Activated CD8-positive, alpha-beta memory T cell treated with anti-CD3 and anti-CD28 coated beads, Interleukin-2, amount 50 U/mL, for 4 hours (primary cell): ENCODE measurements around the gene SLC25A22.
A peak's percentile ranks its signal among the peaks of the same experiment; 100 is the strongest.

Experiments used
- DNase-seq: peaks from one replicate; pipeline ENCODE4 v3.0.0-alpha.2; 2020

The SLC25A22 gene

GRCh38 chr11:770642-771616 is 27.2 kb downstream of the SLC25A22 start:
- DNase-seq, result no peak

- DNase-seq, result no peak
Measured at GRCh38 chr11:769887-770641, 28.0 kb downstream of the SLC25A22 start.

- DNase-seq, result no peak
Measured at GRCh38 chr11:767238-767637, 30.8 kb downstream of the SLC25A22 start.

- DNase-seq, result no peak
Measured at GRCh38 chr11:766936-767210, 31.2 kb downstream of the SLC25A22 start.

- DNase-seq, result no peak
Measured at GRCh38 chr11:766106-766935, 31.8 kb downstream of the SLC25A22 start.

GRCh38 chr11:765802-766091 is 32.3 kb downstream of the SLC25A22 start:
- DNase-seq, result no peak

- DNase-seq, result peak; percentile 63
Measured at GRCh38 chr11:765025-765801, 32.9 kb downstream of the SLC25A22 start.

- DNase-seq, result no peak
Measured at GRCh38 chr11:764322-765024, 33.6 kb downstream of the SLC25A22 start.

GRCh38 chr11:763549-764321 is 34.3 kb downstream of the SLC25A22 start:
- no peak for DNase-seq

GRCh38 chr11:763073-763463 is 35.0 kb downstream of the SLC25A22 start:
- DNase-seq, result no peak

- no peak for DNase-seq
Measured at GRCh38 chr11:762421-763072, 35.5 kb downstream of the SLC25A22 start.

GRCh38 chr11:761526-762108 is 36.5 kb downstream of the SLC25A22 start:
- no peak for DNase-seq

GRCh38 chr11:760236-760635 is 37.8 kb downstream of the SLC25A22 start:
- DNase-seq, result no peak

GRCh38 chr11:749731-750130 is 48.4 kb downstream of the SLC25A22 start:
- no peak for DNase-seq

GRCh38 chr11:748007-748359 is 50.1 kb downstream of the SLC25A22 start:
- no peak for DNase-seq

- peak; percentile 81 for DNase-seq
Measured at GRCh38 chr11:747158-748006, 50.7 kb downstream of the SLC25A22 start, which contains the start of gene TALDO1. Gene TALDO1, plus strand, starts transcription at chr11:747464. Its CDS starts 18 bp downstream, at chr11:747482.

- DNase-seq, result no peak
Measured at GRCh38 chr11:746289-747157, 51.6 kb downstream of the SLC25A22 start.

GRCh38 chr11:745428-745827 is 52.7 kb downstream of the SLC25A22 start:
- no peak for DNase-seq
